ENCODE data around the gene TNFRSF12A. TPM values are rescaled to one million over a fixed set of nuclear protein-coding genes. Genes with fewer than 3 reads are reported as not detected.

The TNFRSF12A gene
- total RNA-seq, 2 experiments from 2014 or later: 11.8 to 13.5 TPM

DNA sequence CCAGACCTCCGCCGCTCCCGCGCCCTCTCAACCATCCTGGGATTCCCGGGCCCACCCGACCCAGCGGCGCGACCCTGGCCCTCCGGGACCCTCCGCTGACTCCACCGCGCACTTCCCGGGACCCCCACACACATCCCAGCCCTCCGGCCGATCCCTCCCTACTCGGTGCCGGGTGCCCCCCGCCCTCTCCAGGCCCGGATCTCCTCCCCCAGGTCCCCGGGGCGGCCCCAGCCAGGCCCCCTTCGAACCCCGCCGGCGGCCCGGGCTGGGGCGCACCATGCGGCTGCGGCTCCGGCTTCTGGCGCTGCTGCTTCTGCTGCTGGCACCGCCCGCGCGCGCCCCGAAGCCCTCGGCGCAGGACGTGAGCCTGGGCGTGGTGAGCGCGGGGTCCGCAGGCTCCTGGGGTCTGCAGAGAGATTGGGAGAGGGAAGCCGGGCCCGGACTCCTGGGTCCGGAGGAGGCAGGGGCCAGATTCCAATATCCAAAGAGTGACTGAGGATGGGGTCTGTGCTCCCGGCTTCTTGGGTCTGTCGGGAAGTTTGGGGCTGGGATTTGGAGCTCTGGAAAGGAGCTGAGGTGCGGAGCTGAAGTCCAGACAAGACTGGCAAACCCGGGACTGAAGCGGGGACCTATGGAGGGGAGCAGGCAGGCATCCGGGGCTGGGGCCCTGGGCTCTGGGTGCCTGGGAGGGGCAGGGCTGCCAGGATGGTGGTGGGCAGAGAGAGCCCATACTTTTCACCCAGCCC lies 26.6 kb downstream of the TNFRSF12A start:
- CTCF ChIA-PET: interaction anchor here (1.9 to 6.0 kb wide), 2 partner anchors 16 to 83 kb away, joined by 16 to 99 read pairs; no protein-coding TSS in a partner anchor
- Mint-ChIP-seq H3K27me3 (peaks cover 34% of the 10 kb centered on the region), H3K27ac (no peak overlapping the region), H3K36me3 (ENCODE audit: low read depth) (no peaks in the 10 kb centered on the region), H3K4me1 (ENCODE audit: low read depth) (peaks cover 19% of the 10 kb centered on the region), H3K9me3 (no peaks in the 10 kb centered on the region), H3K4me3 (peak overlapping the region; percentile 38)
- DNase-seq: peak; percentile 32
- TF ChIP-seq, protein P1, sequence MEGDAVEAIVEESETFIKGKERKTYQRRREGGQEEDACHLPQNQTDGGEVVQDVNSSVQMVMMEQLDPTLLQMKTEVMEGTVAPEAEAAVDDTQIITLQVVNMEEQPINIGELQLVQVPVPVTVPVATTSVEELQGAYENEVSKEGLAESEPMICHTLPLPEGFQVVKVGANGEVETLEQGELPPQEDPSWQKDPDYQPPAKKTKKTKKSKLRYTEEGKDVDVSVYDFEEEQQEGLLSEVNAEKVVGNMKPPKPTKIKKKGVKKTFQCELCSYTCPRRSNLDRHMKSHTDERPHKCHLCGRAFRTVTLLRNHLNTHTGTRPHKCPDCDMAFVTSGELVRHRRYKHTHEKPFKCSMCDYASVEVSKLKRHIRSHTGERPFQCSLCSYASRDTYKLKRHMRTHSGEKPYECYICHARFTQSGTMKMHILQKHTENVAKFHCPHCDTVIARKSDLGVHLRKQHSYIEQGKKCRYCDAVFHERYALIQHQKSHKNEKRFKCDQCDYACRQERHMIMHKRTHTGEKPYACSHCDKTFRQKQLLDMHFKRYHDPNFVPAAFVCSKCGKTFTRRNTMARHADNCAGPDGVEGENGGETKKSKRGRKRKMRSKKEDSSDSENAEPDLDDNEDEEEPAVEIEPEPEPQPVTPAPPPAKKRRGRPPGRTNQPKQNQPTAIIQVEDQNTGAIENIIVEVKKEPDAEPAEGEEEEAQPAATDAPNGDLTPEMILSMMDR (IDR thresholded peaks at IDR 0.05): no peak
- ATAC-seq: peak; percentile 38
- intact Hi-C loops (cut with micrococcal nuclease): no loop called here
- POLR2A ChIA-PET: interaction anchor here (0.8 to 2.2 kb wide), 5 partner anchors 10 to 19 kb away, joined by 3 to 7 read pairs (median 6); no protein-coding TSS in a partner anchor

GRCh38 chr16:3047387-3047720 lies 27.2 kb downstream of the TNFRSF12A start:
- ChIA-PET CTCF (interaction anchor here (1.2 to 6.0 kb wide), 4 partner anchors 12 to 82 kb away, joined by 4 to 99 read pairs (median 26); no protein-coding TSS in a partner anchor), POLR2A (interaction anchor here (0.5 to 2.2 kb wide), 9 partner anchors 8 to 41 kb away, joined by 3 to 7 read pairs (median 5); partner anchors contain the start of gene TNFRSF12A)
- Mint-ChIP-seq H3K27ac (no peak overlapping the region), H3K36me3 (ENCODE audit: low read depth) (peaks cover 2% of the 10 kb centered on the region), H3K4me3 (no peak overlapping the region), H3K9me3 (no peaks in the 10 kb centered on the region), H3K4me1 (ENCODE audit: low read depth) (peaks cover 21% of the 10 kb centered on the region), H3K27me3 (peaks cover 30% of the 10 kb centered on the region)
- intact Hi-C loops (cut with micrococcal nuclease): no loop called here
- DNase-seq: no peak
- TF ChIP-seq, protein P1 (IDR thresholded peaks at IDR 0.05): no peak
- no peak for ATAC-seq

DNA sequence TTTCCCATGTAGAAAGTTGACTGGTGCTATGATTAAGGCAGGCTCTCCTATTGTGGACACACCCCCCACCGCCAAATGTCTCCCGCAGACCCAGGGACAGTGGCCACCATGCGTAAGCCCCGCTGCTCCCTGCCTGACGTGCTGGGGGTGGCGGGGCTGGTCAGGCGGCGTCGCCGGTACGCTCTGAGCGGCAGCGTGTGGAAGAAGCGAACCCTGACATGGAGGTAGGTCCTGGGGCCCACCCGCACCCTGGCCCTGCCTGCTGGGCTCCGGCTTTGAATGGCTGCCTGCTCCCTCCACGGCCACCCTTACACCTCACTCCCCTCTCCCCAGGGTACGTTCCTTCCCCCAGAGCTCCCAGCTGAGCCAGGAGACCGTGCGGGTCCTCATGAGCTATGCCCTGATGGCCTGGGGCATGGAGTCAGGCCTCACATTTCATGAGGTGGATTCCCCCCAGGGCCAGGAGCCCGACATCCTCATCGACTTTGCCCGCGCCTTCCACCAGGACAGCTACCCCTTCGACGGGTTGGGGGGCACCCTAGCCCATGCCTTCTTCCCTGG lies 29.8 kb downstream of the TNFRSF12A start:
- H3K27me3 Mint-ChIP-seq: peaks cover 15% of the 10 kb centered on the region
- H3K4me3 Mint-ChIP-seq: no peak overlapping the region
- POLR2A ChIA-PET: interaction anchor here (1.3 to 2.8 kb wide), 3 partner anchors 9 to 49 kb away, joined by 4 to 9 read pairs (median 9); no protein-coding TSS in a partner anchor
- no peak for ATAC-seq
- intact Hi-C loops (cut with micrococcal nuclease): no loop called here
- DNase-seq: no peak
- no peak overlapping the region for H3K27ac Mint-ChIP-seq
- H3K9me3 Mint-ChIP-seq: no peaks in the 10 kb centered on the region
- CTCF ChIA-PET: interaction anchor here (1.6 to 6.0 kb wide), 3 partner anchors 9 to 80 kb away, joined by 4 to 99 read pairs (median 36); no protein-coding TSS in a partner anchor
- TF ChIP-seq, protein P1 (IDR thresholded peaks at IDR 0.05): no peak
- H3K4me1 Mint-ChIP-seq (ENCODE audit: low read depth): peaks cover 30% of the 10 kb centered on the region
- peaks cover 14% of the 10 kb centered on the region for H3K36me3 Mint-ChIP-seq (ENCODE audit: low read depth)

DNA sequence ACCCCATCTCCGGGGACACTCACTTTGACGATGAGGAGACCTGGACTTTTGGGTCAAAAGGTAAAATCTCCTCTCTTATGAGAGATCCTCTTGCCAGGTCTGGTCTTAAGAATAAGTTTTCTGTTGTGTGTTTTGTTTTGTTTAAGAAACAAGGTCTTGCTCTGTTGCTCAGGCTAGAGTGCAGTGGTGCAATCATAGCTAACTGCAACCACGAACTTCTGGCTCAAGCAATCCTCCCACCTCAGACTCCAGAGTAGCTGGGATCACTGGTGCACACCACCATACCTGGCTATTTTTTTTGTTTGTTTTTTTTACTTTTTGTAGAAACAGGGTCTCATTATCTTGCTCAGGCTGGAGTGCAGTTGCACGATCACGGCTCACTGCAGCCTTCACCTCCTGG lies 30.3 kb downstream of the TNFRSF12A start:
- Mint-ChIP-seq H3K36me3 (ENCODE audit: low read depth) (peaks cover 19% of the 10 kb centered on the region), H3K27me3 (peaks cover 11% of the 10 kb centered on the region), H3K4me1 (ENCODE audit: low read depth) (peaks cover 31% of the 10 kb centered on the region), H3K27ac (no peak overlapping the region), H3K9me3 (no peaks in the 10 kb centered on the region), H3K4me3 (no peak overlapping the region)
- ATAC-seq: no peak
- TF ChIP-seq, protein P1 (IDR thresholded peaks at IDR 0.05): no peak
- CTCF ChIA-PET: interaction anchor here (1.6 to 6.0 kb wide), 3 partner anchors 9 to 79 kb away, joined by 4 to 99 read pairs (median 36); no protein-coding TSS in a partner anchor
- no peak for DNase-seq
- intact Hi-C loops (cut with micrococcal nuclease): no loop called here
- POLR2A ChIA-PET: interaction anchor here (0.7 to 2.8 kb wide), 4 partner anchors 9 to 79 kb away, joined by 3 to 9 read pairs (median 6); no protein-coding TSS in a partner anchor

Measured in activated CD8-positive, alpha-beta T cell treated with anti-CD3 and anti-CD28 coated beads for 36 hours (primary cell).